Measurements from ENCODE around the gene WEE1.

DNA sequence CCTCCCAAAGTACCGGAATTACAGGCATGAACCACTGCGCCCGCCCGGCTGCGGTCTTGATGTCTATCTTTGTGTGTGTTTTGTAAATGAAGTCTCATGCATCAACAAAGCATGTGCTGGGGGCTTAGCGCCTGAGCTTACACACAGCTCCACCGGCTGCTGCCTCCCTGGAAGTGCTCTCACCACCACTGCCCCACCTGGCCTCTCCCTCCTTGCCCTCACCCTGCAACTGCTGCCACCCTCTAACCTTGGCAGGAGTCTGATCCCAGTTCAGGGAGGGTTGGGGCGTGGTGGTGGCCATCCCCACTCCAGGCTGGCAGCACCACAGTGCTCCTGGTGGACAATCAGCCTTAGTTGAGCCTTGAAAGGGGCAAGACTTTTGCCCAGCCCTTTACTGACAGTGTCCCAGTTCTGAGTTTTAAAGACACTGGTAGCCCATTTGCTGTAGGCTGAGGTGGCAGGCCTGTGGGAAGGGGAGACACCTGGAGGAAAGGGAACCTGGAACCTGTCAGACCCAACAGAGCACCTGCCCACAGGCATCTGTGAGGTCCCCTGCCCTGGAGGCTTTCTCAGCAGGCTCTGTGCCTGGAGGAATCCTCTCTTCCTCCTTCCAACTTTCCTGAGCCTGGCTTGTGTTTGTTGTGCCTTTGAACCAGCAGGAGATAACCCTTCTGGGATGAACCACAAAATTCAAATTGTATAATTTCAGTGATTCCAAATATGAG is 42.4 kb upstream of the WEE1 start:
- TF ChIP-seq, protein P1, sequence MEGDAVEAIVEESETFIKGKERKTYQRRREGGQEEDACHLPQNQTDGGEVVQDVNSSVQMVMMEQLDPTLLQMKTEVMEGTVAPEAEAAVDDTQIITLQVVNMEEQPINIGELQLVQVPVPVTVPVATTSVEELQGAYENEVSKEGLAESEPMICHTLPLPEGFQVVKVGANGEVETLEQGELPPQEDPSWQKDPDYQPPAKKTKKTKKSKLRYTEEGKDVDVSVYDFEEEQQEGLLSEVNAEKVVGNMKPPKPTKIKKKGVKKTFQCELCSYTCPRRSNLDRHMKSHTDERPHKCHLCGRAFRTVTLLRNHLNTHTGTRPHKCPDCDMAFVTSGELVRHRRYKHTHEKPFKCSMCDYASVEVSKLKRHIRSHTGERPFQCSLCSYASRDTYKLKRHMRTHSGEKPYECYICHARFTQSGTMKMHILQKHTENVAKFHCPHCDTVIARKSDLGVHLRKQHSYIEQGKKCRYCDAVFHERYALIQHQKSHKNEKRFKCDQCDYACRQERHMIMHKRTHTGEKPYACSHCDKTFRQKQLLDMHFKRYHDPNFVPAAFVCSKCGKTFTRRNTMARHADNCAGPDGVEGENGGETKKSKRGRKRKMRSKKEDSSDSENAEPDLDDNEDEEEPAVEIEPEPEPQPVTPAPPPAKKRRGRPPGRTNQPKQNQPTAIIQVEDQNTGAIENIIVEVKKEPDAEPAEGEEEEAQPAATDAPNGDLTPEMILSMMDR (IDR thresholded peaks at IDR 0.05): no peak
- TF ChIP-seq POLR2A (IDR thresholded peaks at IDR 0.05) (no peak), EP300 (IDR thresholded peaks at IDR 0.05) (no peak)
